ENCODE results near the gene SRPRA.
"Not testable (repeated sequence)": the region's sequence is repeated elsewhere in the genome, so short reads cannot be mapped to it uniquely, and the experiment has no call there.

The SRPRA gene

GRCh38 chr11:126282736-126283591 lies 14.3 kb upstream of the SRPRA start, which contains the start of gene TIRAP:
Gene TIRAP, plus strand, starts transcription at chr11:126283093. Its CDS starts 7,802 bp downstream, at chr11:126290895.
- no peak for DNase-seq (ENCODE audit: low read depth)

- no peak for DNase-seq (ENCODE audit: low read depth)
Measured at GRCh38 chr11:126282361-126282735, 13.7 kb upstream of the SRPRA start.

- DNase-seq (ENCODE audit: low read depth): no peak
Measured at GRCh38 chr11:126281666-126282175, 13.0 kb upstream of the SRPRA start.

GRCh38 chr11:126281245-126281644 lies 12.6 kb upstream of the SRPRA start:
- no peak for DNase-seq (ENCODE audit: low read depth)

GRCh38 chr11:126280595-126280994 lies 11.9 kb upstream of the SRPRA start:
- no peak for DNase-seq (ENCODE audit: low read depth)

GRCh38 chr11:126279191-126279590 lies 10.5 kb upstream of the SRPRA start:
- no peak for DNase-seq (ENCODE audit: low read depth)

- DNase-seq (ENCODE audit: low read depth): no peak
Measured at GRCh38 chr11:126277780-126278179, 9.1 kb upstream of the SRPRA start.

GRCh38 chr11:126277322-126277721 lies 8.6 kb upstream of the SRPRA start:
- no peak for DNase-seq (ENCODE audit: low read depth)

GRCh38 chr11:126268361-126268707 lies 361 bp downstream of the SRPRA start:
- DNase-seq (ENCODE audit: low read depth): no peak

- no peak for DNase-seq (ENCODE audit: low read depth)
Measured at GRCh38 chr11:126267650-126268049, 1.0 kb downstream of the SRPRA start.

- DNase-seq (ENCODE audit: low read depth): no peak
Measured at GRCh38 chr11:126265811-126266210, 2.9 kb downstream of the SRPRA start.

- DNase-seq (ENCODE audit: low read depth): no peak
Measured at GRCh38 chr11:126263489-126263888, 5.2 kb downstream of the SRPRA start.

GRCh38 chr11:126262216-126262615 lies 6.5 kb downstream of the SRPRA start:
- DNase-seq (ENCODE audit: low read depth): no peak

- DNase-seq (ENCODE audit: low read depth): no peak
Measured at GRCh38 chr11:126257764-126258163, 10.9 kb downstream of the SRPRA start.

GRCh38 chr11:126257144-126257543 lies 11.6 kb downstream of the SRPRA start:
- no peak for DNase-seq (ENCODE audit: low read depth)

GRCh38 chr11:126256216-126256615 lies 12.5 kb downstream of the SRPRA start:
- no peak for DNase-seq (ENCODE audit: low read depth)

GRCh38 chr11:126255507-126255906 lies 13.2 kb downstream of the SRPRA start:
- not testable (repeated sequence) for DNase-seq (ENCODE audit: low read depth)

GRCh38 chr11:126254819-126255218 lies 13.9 kb downstream of the SRPRA start:
- no peak for DNase-seq (ENCODE audit: low read depth)

- no peak for DNase-seq (ENCODE audit: low read depth)
Measured at GRCh38 chr11:126253265-126253664, 15.4 kb downstream of the SRPRA start.

GRCh38 chr11:126246636-126247035 lies 22.1 kb downstream of the SRPRA start:
- DNase-seq (ENCODE audit: low read depth): no peak

- DNase-seq (ENCODE audit: low read depth): no peak
Measured at GRCh38 chr11:126233391-126233790, 35.3 kb downstream of the SRPRA start.

- DNase-seq (ENCODE audit: low read depth): no peak
Measured at GRCh38 chr11:126232683-126233082, 36.0 kb downstream of the SRPRA start.

GRCh38 chr11:126231725-126232459 lies 36.8 kb downstream of the SRPRA start:
- no peak for DNase-seq (ENCODE audit: low read depth)

All from stimulated activated CD8-positive, alpha-beta memory T cell treated with anti-CD3 and anti-CD28 coated beads, Interleukin-7, amount 100 ng/mL, for 24 hours (primary cell).